Endometrial microvascular endothelial cells (primary cell): ENCODE measurements around the gene CCDC144A. TPM values are rescaled to one million over a fixed set of nuclear protein-coding genes. Genes with fewer than 3 reads are reported as not detected.
"Not testable (repeated sequence)": the region's sequence is repeated elsewhere in the genome, so short reads cannot be mapped to it uniquely, and the experiment has no call there.

ENCODE experiments used
- in situ Hi-C: cut with HindIII; loops from 2 replicates; pipeline ENCODE4 v1.10.0; 2017; ENCODE audit warnings: low sequenced_read_pairs, low pct_unique_long_range_greater_than_20kb; ENCODE audit errors: inconsistent ontology term
- total RNA-seq: library from RNA; depleted of rRNA; stranded (reverse); fragments of >200 nt; gene quantifications from one replicate; pipeline ENCODE4 v1.2.3, GENCODE V29; 2015; ENCODE audit errors: inconsistent ontology term

The CCDC144A gene
- total RNA-seq, 1 donor from 2014 or later, result 0.37 TPM

- in situ Hi-C loops, result not testable (repeated sequence)
Measured at GRCh38 chr17:16751224-16751923, 61.3 kb downstream of the CCDC144A start.

GRCh38 chr17:16751924-16752287, 61.9 kb downstream of the CCDC144A start:
- in situ Hi-C loops, result not testable (repeated sequence)

- in situ Hi-C loops, result not testable (repeated sequence)
Measured at GRCh38 chr17:16757520-16757919, 67.5 kb downstream of the CCDC144A start.

GRCh38 chr17:16758177-16758576, 68.1 kb downstream of the CCDC144A start:
- in situ Hi-C loops, result not testable (repeated sequence)

GRCh38 chr17:16768290-16769175, 78.5 kb downstream of the CCDC144A start:
- in situ Hi-C loops, result not testable (repeated sequence)

- in situ Hi-C loops, result not testable (repeated sequence)
Measured at GRCh38 chr17:16772394-16773145, 82.5 kb downstream of the CCDC144A start.

GRCh38 chr17:16773146-16773522, 83.1 kb downstream of the CCDC144A start:
- in situ Hi-C loops, result not testable (repeated sequence)

GRCh38 chr17:16787851-16788250, 97.8 kb downstream of the CCDC144A start:
- in situ Hi-C loops, result not testable (repeated sequence)

- in situ Hi-C loops, result not testable (repeated sequence)
Measured at GRCh38 chr17:16788889-16789536, 99.0 kb downstream of the CCDC144A start.

GRCh38 chr17:16789622-16790021, 99.6 kb downstream of the CCDC144A start:
- in situ Hi-C loops, result not testable (repeated sequence)

- in situ Hi-C loops, result not testable (repeated sequence)
Measured at GRCh38 chr17:16790313-16790871, 100.4 kb downstream of the CCDC144A start.

GRCh38 chr17:16794215-16794614, 104.2 kb downstream of the CCDC144A start:
- in situ Hi-C loops, result not testable (repeated sequence)

GRCh38 chr17:16795894-16796293, 105.9 kb downstream of the CCDC144A start:
- in situ Hi-C loops, result not testable (repeated sequence)

- in situ Hi-C loops, result not testable (repeated sequence)
Measured at GRCh38 chr17:16804851-16805250, 114.8 kb downstream of the CCDC144A start.

GRCh38 chr17:16806599-16806998, 116.6 kb downstream of the CCDC144A start:
- in situ Hi-C loops, result not testable (repeated sequence)

GRCh38 chr17:16807620-16808019, 117.6 kb downstream of the CCDC144A start:
- in situ Hi-C loops, result not testable (repeated sequence)

- in situ Hi-C loops, result not testable (repeated sequence)
Measured at GRCh38 chr17:16810236-16810635, 120.2 kb downstream of the CCDC144A start.

- in situ Hi-C loops, result not testable (repeated sequence)
Measured at GRCh38 chr17:16812126-16812525, 122.1 kb downstream of the CCDC144A start.

- in situ Hi-C loops, result no loop called here
Measured at GRCh38 chr17:16814439-16814838, 124.4 kb downstream of the CCDC144A start.
